Keratinocyte (primary cell): ENCODE data around the gene ACSL6.

ENCODE experiments used
- EZH2 ChIP-seq: IDR thresholded peaks from one replicate; pipeline ENCODE4 v1.6.1; 2012; ENCODE audit warnings: inconsistent platforms, mild to moderate bottlenecking, low read length, moderate library complexity
- TF ChIP-seq, protein P1 (sequence below), 3 experiments: IDR thresholded peaks in 1 of 3; conservative IDR thresholded peaks in 1 of 3; optimal IDR thresholded peaks in 1 of 3; 2 replicates in 2 of 3; 3 replicates in 1 of 3; pipeline versions ENCODE3 to v1.5.1; 2011; ENCODE audit warnings: low read length in 3 of 3, mild to moderate bottlenecking in 3 of 3, moderate library complexity in 2 of 3, control low read depth in 1 of 3, inconsistent platforms in 1 of 3; ENCODE audit not compliant: insufficient read depth in 2 of 3; ENCODE audit errors: extremely low read depth in 1 of 3

- no peak for TF ChIP-seq EZH2
- TF ChIP-seq, protein P1, sequence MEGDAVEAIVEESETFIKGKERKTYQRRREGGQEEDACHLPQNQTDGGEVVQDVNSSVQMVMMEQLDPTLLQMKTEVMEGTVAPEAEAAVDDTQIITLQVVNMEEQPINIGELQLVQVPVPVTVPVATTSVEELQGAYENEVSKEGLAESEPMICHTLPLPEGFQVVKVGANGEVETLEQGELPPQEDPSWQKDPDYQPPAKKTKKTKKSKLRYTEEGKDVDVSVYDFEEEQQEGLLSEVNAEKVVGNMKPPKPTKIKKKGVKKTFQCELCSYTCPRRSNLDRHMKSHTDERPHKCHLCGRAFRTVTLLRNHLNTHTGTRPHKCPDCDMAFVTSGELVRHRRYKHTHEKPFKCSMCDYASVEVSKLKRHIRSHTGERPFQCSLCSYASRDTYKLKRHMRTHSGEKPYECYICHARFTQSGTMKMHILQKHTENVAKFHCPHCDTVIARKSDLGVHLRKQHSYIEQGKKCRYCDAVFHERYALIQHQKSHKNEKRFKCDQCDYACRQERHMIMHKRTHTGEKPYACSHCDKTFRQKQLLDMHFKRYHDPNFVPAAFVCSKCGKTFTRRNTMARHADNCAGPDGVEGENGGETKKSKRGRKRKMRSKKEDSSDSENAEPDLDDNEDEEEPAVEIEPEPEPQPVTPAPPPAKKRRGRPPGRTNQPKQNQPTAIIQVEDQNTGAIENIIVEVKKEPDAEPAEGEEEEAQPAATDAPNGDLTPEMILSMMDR (optimal IDR thresholded peaks at IDR 0.05 in 1 of 3, IDR thresholded peaks at IDR 0.05 in 1 of 3, conservative IDR thresholded peaks at IDR 0.05 in 1 of 3; ENCODE audit: extremely low read depth in 1 of 3, insufficient read depth in 2 of 3, low read length in 3 of 3), result no peak
Measured at GRCh38 chr5:132029609-132030330, 18.3 kb upstream of the ACSL6 start.
